Glutamatergic neuron (in vitro differentiated cells): ENCODE data around the gene PALD1. TPM values are rescaled to one million over a fixed set of nuclear protein-coding genes. Genes with fewer than 3 reads are reported as not detected.

Experiments used
- DNase-seq: peaks from one replicate; pipeline ENCODE4 v3.0.0; 2022
- H3K27ac Mint-ChIP-seq: one replicate; pipeline ENCODE4 v1.8.0; 2020; ENCODE audit warnings: mild to moderate bottlenecking, mixed read lengths, inconsistent platforms; ENCODE audit not compliant: unreplicated experiment
- H3K27me3 Mint-ChIP-seq: one replicate; pipeline ENCODE4 v1.8.0; 2020; ENCODE audit warnings: mild to moderate bottlenecking, moderate library complexity, mixed read lengths, inconsistent platforms; ENCODE audit not compliant: unreplicated experiment
- H3K36me3 Mint-ChIP-seq: one replicate; pipeline ENCODE4 v1.8.0; 2020; ENCODE audit warnings: mild to moderate bottlenecking, mixed read lengths, inconsistent platforms; ENCODE audit not compliant: unreplicated experiment
- H3K4me1 Mint-ChIP-seq: one replicate; pipeline ENCODE4 v1.8.0; 2020; ENCODE audit warnings: mild to moderate bottlenecking, low read depth, mixed read lengths, inconsistent platforms; ENCODE audit not compliant: unreplicated experiment
- H3K4me3 Mint-ChIP-seq: one replicate; pipeline ENCODE4 v1.8.0; 2020; ENCODE audit warnings: mild to moderate bottlenecking, mixed read lengths, inconsistent platforms; ENCODE audit not compliant: unreplicated experiment
- H3K9me3 Mint-ChIP-seq: one replicate; pipeline ENCODE4 v1.8.0; 2020; ENCODE audit warnings: mild to moderate bottlenecking, moderate library complexity, mixed read lengths, inconsistent platforms; ENCODE audit not compliant: unreplicated experiment
- total RNA-seq: library from RNA; stranded (reverse); fragmentation: NEBNext Ultra II Directional; extraction: Animal tissue kit (Norgen Biotek cat#: 25700); gene quantifications from one replicate; pipeline ENCODE4 v1.2.1, GENCODE V29; 2021; ENCODE audit not compliant: unreplicated experiment
- TF ChIP-seq, protein P1 (sequence below): fragments of 200-600 bp; sonication (generic); IDR thresholded peaks from one replicate; pipeline ENCODE4 v1.5.0; 2021; ENCODE audit not compliant: partially characterized antibody, unreplicated experiment

The PALD1 gene
- total RNA-seq, 1 donor from 2014 or later: 15.5 TPM

DNA sequence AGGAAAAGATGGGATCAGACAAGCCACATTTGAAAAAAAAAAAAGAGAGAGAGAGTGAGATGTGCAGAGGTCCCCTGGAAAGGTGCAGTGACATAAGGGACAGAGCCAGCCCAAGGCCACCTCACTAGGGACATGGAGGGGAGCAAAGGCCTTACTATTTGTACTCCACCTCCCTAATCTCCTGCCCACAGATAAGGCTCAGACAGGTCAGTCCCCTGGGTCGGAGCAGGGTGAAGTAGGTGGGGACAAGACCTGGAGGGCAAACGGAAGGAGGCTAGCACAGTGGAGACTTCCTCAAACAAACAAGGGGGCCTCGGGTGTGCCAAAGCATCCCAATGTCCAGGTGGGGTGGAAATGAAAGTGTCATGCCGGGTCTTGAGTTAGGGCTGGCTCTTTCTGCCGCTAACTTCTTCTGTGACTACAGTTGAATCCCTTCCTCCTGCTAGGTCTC, 117.0 kb downstream of the PALD1 start:
- Mint-ChIP-seq H3K9me3 (peaks cover 3% of the 10 kb centered on the region), H3K36me3 (no peaks in the 10 kb centered on the region), H3K4me3 (no peak overlapping the region), H3K27me3 (no peaks in the 10 kb centered on the region), H3K4me1 (no peaks in the 10 kb centered on the region), H3K27ac (no peak overlapping the region)
- no peak for DNase-seq
- TF ChIP-seq, protein P1, sequence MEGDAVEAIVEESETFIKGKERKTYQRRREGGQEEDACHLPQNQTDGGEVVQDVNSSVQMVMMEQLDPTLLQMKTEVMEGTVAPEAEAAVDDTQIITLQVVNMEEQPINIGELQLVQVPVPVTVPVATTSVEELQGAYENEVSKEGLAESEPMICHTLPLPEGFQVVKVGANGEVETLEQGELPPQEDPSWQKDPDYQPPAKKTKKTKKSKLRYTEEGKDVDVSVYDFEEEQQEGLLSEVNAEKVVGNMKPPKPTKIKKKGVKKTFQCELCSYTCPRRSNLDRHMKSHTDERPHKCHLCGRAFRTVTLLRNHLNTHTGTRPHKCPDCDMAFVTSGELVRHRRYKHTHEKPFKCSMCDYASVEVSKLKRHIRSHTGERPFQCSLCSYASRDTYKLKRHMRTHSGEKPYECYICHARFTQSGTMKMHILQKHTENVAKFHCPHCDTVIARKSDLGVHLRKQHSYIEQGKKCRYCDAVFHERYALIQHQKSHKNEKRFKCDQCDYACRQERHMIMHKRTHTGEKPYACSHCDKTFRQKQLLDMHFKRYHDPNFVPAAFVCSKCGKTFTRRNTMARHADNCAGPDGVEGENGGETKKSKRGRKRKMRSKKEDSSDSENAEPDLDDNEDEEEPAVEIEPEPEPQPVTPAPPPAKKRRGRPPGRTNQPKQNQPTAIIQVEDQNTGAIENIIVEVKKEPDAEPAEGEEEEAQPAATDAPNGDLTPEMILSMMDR: no peak

DNA sequence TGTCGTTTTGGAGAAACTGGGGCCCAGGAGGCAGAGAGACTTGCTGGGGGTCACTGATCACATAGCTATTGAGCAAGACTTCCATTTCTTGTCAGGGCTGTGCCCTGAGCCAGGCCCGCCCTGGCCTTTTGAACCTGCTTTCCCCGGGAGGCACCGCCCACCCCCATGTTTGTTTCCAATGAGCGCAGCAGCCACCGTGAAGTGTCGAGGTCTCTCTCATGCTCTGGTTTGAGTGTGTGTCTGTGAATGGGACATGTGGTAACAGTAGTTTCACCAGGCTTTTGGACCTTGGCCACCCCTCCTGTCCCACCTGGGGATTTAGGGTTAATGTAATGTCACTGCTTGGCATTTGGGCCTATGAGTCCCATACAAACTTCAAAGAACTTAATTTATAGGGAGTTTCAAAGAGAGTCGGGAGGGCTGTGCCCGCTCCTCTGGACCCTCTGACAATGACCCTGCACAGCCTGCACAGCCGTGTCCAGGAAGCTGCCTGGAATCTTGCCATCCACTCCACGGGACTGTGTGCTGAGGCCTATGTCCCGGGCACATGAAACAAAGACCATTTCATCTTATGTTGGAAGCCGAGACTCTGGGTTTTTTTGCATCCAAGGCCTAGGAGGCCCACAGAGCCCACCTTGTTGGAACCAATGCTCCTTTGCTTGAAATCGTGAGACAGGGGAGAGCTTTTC, 117.7 kb downstream of the PALD1 start:
- TF ChIP-seq, protein P1: no peak
- Mint-ChIP-seq H3K27ac (no peak overlapping the region), H3K27me3 (no peaks in the 10 kb centered on the region), H3K4me1 (no peaks in the 10 kb centered on the region), H3K9me3 (peaks cover under 1% of the 10 kb centered on the region), H3K4me3 (no peak overlapping the region), H3K36me3 (no peaks in the 10 kb centered on the region)
- DNase-seq: no peak

DNA sequence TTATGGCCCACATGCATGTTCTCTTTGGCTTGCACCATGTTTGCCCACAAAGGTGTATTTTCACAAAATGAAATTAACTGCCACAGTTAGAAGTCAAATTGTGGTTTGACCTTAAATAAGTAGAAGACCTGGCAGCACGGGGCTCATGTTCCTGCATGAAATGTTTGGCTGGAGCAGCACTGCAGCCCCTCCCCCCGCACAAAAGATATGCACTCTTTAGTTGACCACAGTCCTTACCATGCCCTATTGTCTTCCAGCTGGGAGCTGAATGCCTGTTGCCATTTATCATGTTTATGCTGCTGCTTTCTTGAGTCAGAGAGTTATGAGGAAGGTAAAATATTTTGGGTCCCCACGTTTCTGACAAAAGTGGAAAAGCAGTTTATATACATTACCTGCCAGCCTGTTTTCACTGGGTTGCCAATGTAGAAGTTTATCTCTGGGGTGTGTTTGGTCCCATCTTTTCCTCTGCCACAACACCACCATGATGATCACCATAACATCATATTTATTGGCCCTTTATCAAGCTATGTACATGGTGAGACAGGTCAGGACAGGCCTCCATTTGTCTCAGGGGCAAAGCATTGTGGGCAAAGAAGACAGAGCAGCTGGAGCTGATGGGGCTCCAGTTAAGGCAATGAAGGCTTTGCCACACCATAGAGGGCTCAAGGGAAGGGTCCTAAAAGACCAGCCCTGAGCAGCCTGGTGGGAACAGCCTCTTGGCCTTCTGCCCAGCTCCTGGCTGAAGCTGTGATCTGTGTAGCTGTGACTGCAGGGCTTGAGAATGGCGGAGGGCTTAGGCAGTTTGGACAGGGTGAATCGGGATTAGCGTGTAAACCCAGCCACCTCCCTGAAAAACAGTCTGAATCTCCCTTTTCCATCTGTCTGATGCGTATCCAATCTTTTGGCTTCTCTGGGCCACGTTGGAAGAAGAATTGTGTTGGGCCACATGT, 118.6 kb downstream of the PALD1 start:
- Mint-ChIP-seq H3K36me3 (no peaks in the 10 kb centered on the region), H3K4me1 (no peaks in the 10 kb centered on the region), H3K27ac (no peak overlapping the region), H3K9me3 (no peaks in the 10 kb centered on the region), H3K27me3 (no peaks in the 10 kb centered on the region), H3K4me3 (no peak overlapping the region)
- TF ChIP-seq, protein P1: no peak
- no peak for DNase-seq

DNA sequence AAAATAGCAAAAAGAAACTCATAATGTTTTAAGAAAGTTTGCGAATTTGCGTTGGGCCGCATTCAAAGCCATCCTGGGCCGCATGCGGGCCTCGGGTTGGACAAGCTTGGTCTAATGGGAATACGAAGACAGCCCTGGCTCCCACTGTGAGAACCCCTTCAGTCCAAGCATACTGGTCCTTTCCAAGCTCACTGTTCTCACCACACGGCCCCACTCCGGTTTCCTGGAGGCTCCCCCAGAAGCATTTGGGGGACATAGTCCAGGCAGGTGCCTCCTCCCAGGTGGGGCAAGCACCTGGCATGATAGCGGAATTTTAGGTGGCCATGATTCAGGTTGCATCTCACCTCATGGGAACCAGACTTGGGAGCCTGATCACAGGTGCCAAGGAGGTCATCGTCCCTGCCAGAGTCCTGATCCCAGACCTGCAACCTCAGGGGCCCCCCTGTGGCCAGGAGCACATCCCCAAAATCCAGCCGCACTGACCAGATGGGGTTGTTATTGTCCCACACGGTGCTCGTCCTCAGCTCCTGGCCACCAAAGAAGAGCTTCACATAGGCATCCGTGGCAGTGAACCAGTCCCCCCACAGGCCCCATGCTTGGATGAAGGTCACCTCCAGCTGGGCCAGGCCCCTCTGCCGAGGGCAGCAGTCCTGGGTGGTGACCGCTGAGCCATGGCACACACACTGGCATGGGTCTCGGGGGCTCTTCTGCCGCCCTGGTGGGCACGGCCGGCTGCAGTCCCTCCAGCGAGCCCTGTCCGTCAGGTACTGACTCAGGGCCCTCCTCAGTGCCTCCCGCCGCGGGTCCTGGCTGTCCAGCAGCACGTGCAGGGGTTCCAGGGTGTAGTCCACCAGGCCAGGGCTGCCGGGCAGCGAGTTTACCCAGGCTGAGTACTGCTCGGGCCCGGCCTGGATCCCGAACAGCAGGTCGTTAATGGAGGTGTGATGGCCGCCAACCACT, 119.6 kb downstream of the PALD1 start:
- H3K9me3 Mint-ChIP-seq: peaks cover 1% of the 10 kb centered on the region
- H3K4me3 Mint-ChIP-seq: no peak overlapping the region
- no peak for DNase-seq
- TF ChIP-seq, protein P1: no peak
- no peaks in the 10 kb centered on the region for H3K27me3 Mint-ChIP-seq
- no peak overlapping the region for H3K27ac Mint-ChIP-seq
- peaks cover 3% of the 10 kb centered on the region for H3K4me1 Mint-ChIP-seq
- no peaks in the 10 kb centered on the region for H3K36me3 Mint-ChIP-seq
